ENCODE data around the gene SH3D19.

SH3D19 gene

GRCh38 chr4:151228189-151229119, 97.0 kb downstream of the SH3D19 start:
- no peak for DNase-seq (ENCODE audit: low read depth)

- DNase-seq (ENCODE audit: low read depth): no peak
Measured at GRCh38 chr4:151227731-151228130, 97.7 kb downstream of the SH3D19 start.

GRCh38 chr4:151227172-151227571, 98.2 kb downstream of the SH3D19 start:
- DNase-seq (ENCODE audit: low read depth): no peak

- no peak for DNase-seq (ENCODE audit: low read depth)
Measured at GRCh38 chr4:151226004-151226932, 99.1 kb downstream of the SH3D19 start.

GRCh38 chr4:151223465-151223864, 101.9 kb downstream of the SH3D19 start:
- no peak for DNase-seq (ENCODE audit: low read depth)

- no peak for DNase-seq (ENCODE audit: low read depth)
Measured at GRCh38 chr4:151219948-151220347, 105.5 kb downstream of the SH3D19 start.

GRCh38 chr4:151219091-151219490, 106.3 kb downstream of the SH3D19 start:
- DNase-seq (ENCODE audit: low read depth): no peak

GRCh38 chr4:151218343-151218742, 107.1 kb downstream of the SH3D19 start:
- DNase-seq (ENCODE audit: low read depth): no peak

GRCh38 chr4:151217326-151217725, 108.1 kb downstream of the SH3D19 start:
- DNase-seq (ENCODE audit: low read depth): no peak

GRCh38 chr4:151215295-151215694, 110.1 kb downstream of the SH3D19 start:
- no peak for DNase-seq (ENCODE audit: low read depth)

- DNase-seq (ENCODE audit: low read depth): no peak
Measured at GRCh38 chr4:151207868-151208267, 117.5 kb downstream of the SH3D19 start.

GRCh38 chr4:151207186-151207585, 118.2 kb downstream of the SH3D19 start:
- DNase-seq (ENCODE audit: low read depth): no peak

GRCh38 chr4:151206241-151207005, 119.0 kb downstream of the SH3D19 start:
- no peak for DNase-seq (ENCODE audit: low read depth)

GRCh38 chr4:151205722-151206121, 119.7 kb downstream of the SH3D19 start:
- no peak for DNase-seq (ENCODE audit: low read depth)

GRCh38 chr4:151204925-151205524, 120.4 kb downstream of the SH3D19 start:
- no peak for DNase-seq (ENCODE audit: low read depth)

- no peak for DNase-seq (ENCODE audit: low read depth)
Measured at GRCh38 chr4:151202851-151203455, 122.5 kb downstream of the SH3D19 start.

- no peak for DNase-seq (ENCODE audit: low read depth)
Measured at GRCh38 chr4:151202381-151202780, 123.0 kb downstream of the SH3D19 start.

- DNase-seq (ENCODE audit: low read depth): no peak
Measured at GRCh38 chr4:151199319-151200190, 125.8 kb downstream of the SH3D19 start.

- no peak for DNase-seq (ENCODE audit: low read depth)
Measured at GRCh38 chr4:151198748-151199147, 126.7 kb downstream of the SH3D19 start.

GRCh38 chr4:151197247-151197646, 128.2 kb downstream of the SH3D19 start:
- no peak for DNase-seq (ENCODE audit: low read depth)
